ENCODE measurements around the gene OR2G6.
"Not testable (repeated sequence)": the region's sequence is repeated elsewhere in the genome, so short reads cannot be mapped to it uniquely, and the experiment has no call there.

The OR2G6 gene

GRCh38 chr1:248507773-248508172 lies at the start of gene OR2G6:
TSS of gene OR2G6 (plus strand) at chr1:248508073. CDS start at chr1:248521647, 13,574 bp downstream.
- not testable (repeated sequence) for FAIRE-seq; DNase-seq (ENCODE audit: insufficient read length, low spot score)

GRCh38 chr1:248459117-248459516 lies 48.8 kb upstream of the OR2G6 start:
- not testable (repeated sequence) for FAIRE-seq; DNase-seq (ENCODE audit: insufficient read length, low spot score)

- FAIRE-seq, result no peak
- TF ChIP-seq POLR2A (IDR thresholded peaks at IDR 0.05; ENCODE audit: low read depth, low read length), result no peak
These were observed 36.7 kb upstream of the OR2G6 start for GRCh38 chr1:248471154-248471553.

GRCh38 chr1:248472111-248472510 lies 35.8 kb upstream of the OR2G6 start:
- not testable (repeated sequence) for DNase-seq (ENCODE audit: insufficient read length, low spot score); FAIRE-seq

More at GRCh38 chr1:248471154-248471553, 36.7 kb upstream of the OR2G6 start:
- no peak for DNase-seq (ENCODE audit: insufficient read length, low spot score)

- not testable (repeated sequence) for FAIRE-seq; DNase-seq (ENCODE audit: insufficient read length, low spot score)
These were observed 34.8 kb upstream of the OR2G6 start, which contains the start of gene OR2T3 for GRCh38 chr1:248473051-248473450. TSS of gene OR2T3 (plus strand) at chr1:248473351. CDS start at chr1:248473351, 0 bp downstream.

GRCh38 chr1:248475660-248476059 lies 32.2 kb upstream of the OR2G6 start:
- not testable (repeated sequence) for DNase-seq (ENCODE audit: insufficient read length, low spot score); FAIRE-seq

- not testable (repeated sequence) for DNase-seq (ENCODE audit: insufficient read length, low spot score); FAIRE-seq
These were observed 25.9 kb upstream of the OR2G6 start for GRCh38 chr1:248481686-248482579.

GRCh38 chr1:248488289-248488688 lies 19.6 kb upstream of the OR2G6 start, which contains the start of gene OR2T5:
TSS of gene OR2T5 (plus strand) at chr1:248488589. CDS start at chr1:248488589, 0 bp downstream.
- not testable (repeated sequence) for FAIRE-seq; DNase-seq (ENCODE audit: insufficient read length, low spot score)

GRCh38 chr1:248496661-248497060 lies 11.2 kb upstream of the OR2G6 start:
- not testable (repeated sequence) for FAIRE-seq; DNase-seq (ENCODE audit: insufficient read length, low spot score)

GRCh38 chr1:248500305-248501035 lies 7.4 kb upstream of the OR2G6 start:
- not testable (repeated sequence) for FAIRE-seq; DNase-seq (ENCODE audit: insufficient read length, low spot score)

GRCh38 chr1:248510217-248510616 lies 2.3 kb downstream of the OR2G6 start:
- not testable (repeated sequence) for FAIRE-seq; DNase-seq (ENCODE audit: insufficient read length, low spot score)

- DNase-seq (ENCODE audit: insufficient read length, low spot score) (no peak), FAIRE-seq (no peak)
- no peak for TF ChIP-seq POLR2A (IDR thresholded peaks at IDR 0.05; ENCODE audit: low read depth, low read length)
These were observed 14.0 kb downstream of the OR2G6 start for GRCh38 chr1:248521856-248522255.

GRCh38 chr1:248537449-248537848 lies 29.6 kb downstream of the OR2G6 start:
- not testable (repeated sequence) for FAIRE-seq; DNase-seq (ENCODE audit: insufficient read length, low spot score)

GRCh38 chr1:248547383-248547782 lies 39.5 kb downstream of the OR2G6 start:
- not testable (repeated sequence) for DNase-seq (ENCODE audit: insufficient read length, low spot score); FAIRE-seq

GRCh38 chr1:248551027-248551426 lies 43.2 kb downstream of the OR2G6 start:
- DNase-seq (ENCODE audit: insufficient read length, low spot score); FAIRE-seq: not testable (repeated sequence)

GRCh38 chr1:248562672-248563071 lies 54.8 kb downstream of the OR2G6 start, which contains the start of gene OR2T29:
TSS of gene OR2T29 (minus strand) at chr1:248562772. CDS start at chr1:248559491, 3,281 bp downstream.
- FAIRE-seq, result not testable (repeated sequence)

GRCh38 chr1:248565530-248566373 lies 57.9 kb downstream of the OR2G6 start:
- not testable (repeated sequence) for DNase-seq (ENCODE audit: insufficient read length, low spot score)

More at GRCh38 chr1:248562672-248563071, 54.8 kb downstream of the OR2G6 start, which contains the start of gene OR2T29:
- not testable (repeated sequence) for DNase-seq (ENCODE audit: insufficient read length, low spot score)

GRCh38 chr1:248569049-248569448 lies 61.2 kb downstream of the OR2G6 start:
- FAIRE-seq; DNase-seq (ENCODE audit: insufficient read length, low spot score): not testable (repeated sequence)

More at GRCh38 chr1:248565530-248566373, 57.9 kb downstream of the OR2G6 start:
- FAIRE-seq, result not testable (repeated sequence)

GRCh38 chr1:248570811-248571210 lies 62.9 kb downstream of the OR2G6 start:
- DNase-seq (ENCODE audit: insufficient read length, low spot score); FAIRE-seq: not testable (repeated sequence)
